Body of pancreas (tissue), 4 donors: ENCODE results near the gene GFM1. TPM values are rescaled to one million over a fixed set of nuclear protein-coding genes. Genes with fewer than 3 reads are reported as not detected.

Experiments
- ATAC-seq: fragments of 150-250 bp; one replicate; pipeline ENCODE4 v1.9.1; 2016
- DNase-seq, 4 donors: peaks; one replicate each; pipeline ENCODE4 v3.0.0-alpha.2; 2019
- H3K27ac ChIP-seq, 4 donors: fragments of 200-600 bp; sonication (generic); 1 replicate in 3 of 4; 2 replicates in 1 of 4; pipeline versions ENCODE4 v1.5.1 to v1.6.1; 2016 to 2019; ENCODE audit warnings: mild to moderate bottlenecking in 1 of 4, mixed read lengths in 1 of 4, moderate library complexity in 1 of 4
- H3K27me3 ChIP-seq, 2 donors: fragments of 200-600 bp; sonication (generic); one replicate each; pipeline ENCODE4 v1.6.0; 2016; ENCODE audit warnings: mild to moderate bottlenecking in 1 of 2
- H3K36me3 ChIP-seq, 2 donors: fragments of 200-600 bp; sonication (generic); replicated peaks in 1 of 2; 2 replicates each; pipeline ENCODE4 v1.5.1; 2016; ENCODE audit warnings: low read depth in 2 of 2; ENCODE audit not compliant: insufficient read depth in 1 of 2
- H3K4me1 ChIP-seq: fragments of 200-600 bp; sonication (generic); one replicate; pipeline ENCODE4 v1.6.0; 2016
- H3K4me3 ChIP-seq, 2 donors: fragments of 200-600 bp; sonication (generic); 1 replicate in 1 of 2; 2 replicates in 1 of 2; pipeline ENCODE4 v1.5.1; 2016 to 2019
- H3K9me3 ChIP-seq, 3 donors: fragments of 200-600 bp; sonication (generic); 1 replicate in 2 of 3; 2 replicates in 1 of 3; pipeline ENCODE4 v1.5.1; 2016
- POLR2A ChIP-seq, 3 donors: fragments of 450-650 bp; IDR thresholded peaks; one replicate each; pipeline ENCODE4 v1.6.1; 2016; ENCODE audit warnings: antibody characterized with exemption in 3 of 3, mild to moderate bottlenecking in 2 of 3
- WGBS, 2 donors: methylation state at CpG; one replicate each; pipeline ENCODE4 v1.1.5; 2017; 5-methylcytosine and 5-hydroxymethylcytosine counted together
- intact Hi-C: fragments of 100-400 bp; cut with DNase I; formaldehyde crosslinking; loops from one replicate; pipeline ENCODE4 v1.15.1; 2023
- total RNA-seq, 2 donors: library from RNA; depleted of rRNA; stranded (reverse); fragments of >200 nt; gene quantifications; one replicate each; pipeline ENCODE4 v1.1.0, GENCODE V29; 2016
- TF ChIP-seq, protein P1 (sequence below), 7 experiments: fragments of 450-650 bp in 4 of 7; fragments of 200-600 bp in 3 of 7; sonication (generic) in 3 of 7; IDR thresholded peaks; one replicate each; pipeline ENCODE4 v1.5.1; 2016 to 2019; ENCODE audit warnings: antibody characterized with exemption in 7 of 7

GFM1 gene
- total RNA-seq, 2 donors from 2014 or later = 25.4 to 53.7 TPM

DNA sequence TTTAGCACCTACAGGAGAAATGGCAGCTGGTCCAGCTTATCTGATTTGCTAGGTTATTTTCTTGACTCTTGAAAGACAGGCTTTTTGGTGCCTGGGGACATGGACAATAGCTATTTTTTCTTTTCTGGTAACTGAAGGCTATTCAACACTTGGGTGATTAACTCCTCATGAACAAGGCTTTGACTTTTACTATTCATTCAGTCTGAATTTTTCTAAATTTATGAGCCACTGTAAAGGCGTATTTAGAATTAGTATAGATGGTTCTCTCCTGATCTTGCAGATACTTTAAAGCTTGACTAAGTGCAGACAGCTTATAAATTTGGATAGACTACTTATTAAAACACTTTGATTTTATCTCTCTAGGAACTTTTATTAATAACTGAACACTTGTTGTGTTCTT is 18.4 kb upstream of the GFM1 start:
- Histone ChIP-seq H3K4me3 (no peak overlapping the region), H3K36me3 (no peaks in the 10 kb centered on the region), H3K9me3 (peaks cover 0 to 5% (median 0%) of the 10 kb centered on the region in 3 donors), H3K27ac (no peak overlapping the region), H3K4me1 (no peaks in the 10 kb centered on the region), H3K27me3 (no peaks in the 10 kb centered on the region)
- WGBS, 2 donors = 0 to 76% methylated on average over 1 of the region's 1 CpG
- DNase-seq = no peak
- no peak for TF ChIP-seq POLR2A (IDR thresholded peaks at IDR 0.05)
- TF ChIP-seq, protein P1, sequence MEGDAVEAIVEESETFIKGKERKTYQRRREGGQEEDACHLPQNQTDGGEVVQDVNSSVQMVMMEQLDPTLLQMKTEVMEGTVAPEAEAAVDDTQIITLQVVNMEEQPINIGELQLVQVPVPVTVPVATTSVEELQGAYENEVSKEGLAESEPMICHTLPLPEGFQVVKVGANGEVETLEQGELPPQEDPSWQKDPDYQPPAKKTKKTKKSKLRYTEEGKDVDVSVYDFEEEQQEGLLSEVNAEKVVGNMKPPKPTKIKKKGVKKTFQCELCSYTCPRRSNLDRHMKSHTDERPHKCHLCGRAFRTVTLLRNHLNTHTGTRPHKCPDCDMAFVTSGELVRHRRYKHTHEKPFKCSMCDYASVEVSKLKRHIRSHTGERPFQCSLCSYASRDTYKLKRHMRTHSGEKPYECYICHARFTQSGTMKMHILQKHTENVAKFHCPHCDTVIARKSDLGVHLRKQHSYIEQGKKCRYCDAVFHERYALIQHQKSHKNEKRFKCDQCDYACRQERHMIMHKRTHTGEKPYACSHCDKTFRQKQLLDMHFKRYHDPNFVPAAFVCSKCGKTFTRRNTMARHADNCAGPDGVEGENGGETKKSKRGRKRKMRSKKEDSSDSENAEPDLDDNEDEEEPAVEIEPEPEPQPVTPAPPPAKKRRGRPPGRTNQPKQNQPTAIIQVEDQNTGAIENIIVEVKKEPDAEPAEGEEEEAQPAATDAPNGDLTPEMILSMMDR (IDR thresholded peaks at IDR 0.05) = no peak
- no peak for ATAC-seq
- intact Hi-C loops = no loop called here

DNA sequence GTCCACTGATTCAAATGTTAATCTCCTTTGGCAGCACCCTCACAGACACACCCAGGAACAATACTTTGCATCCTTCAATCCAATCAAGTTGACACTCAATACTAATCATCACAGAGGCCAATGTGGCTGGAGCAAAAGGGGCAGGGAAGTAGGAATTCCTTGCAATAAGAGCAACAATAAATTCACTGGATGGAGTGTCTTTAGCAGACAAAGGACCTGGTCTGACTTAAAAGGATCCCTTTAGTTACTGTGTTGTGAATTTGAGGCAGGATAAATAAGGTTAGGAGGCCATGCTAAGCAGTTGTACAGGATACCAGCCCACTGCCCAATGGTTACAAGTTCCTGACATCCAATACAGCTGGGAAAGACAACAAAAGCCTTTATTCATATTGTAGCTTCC is 12.3 kb upstream of the GFM1 start:
- H3K27me3 ChIP-seq = no peaks in the 10 kb centered on the region
- intact Hi-C loops = no loop called here
- no peak for ATAC-seq
- H3K4me3 ChIP-seq = no peak overlapping the region
- TF ChIP-seq POLR2A (IDR thresholded peaks at IDR 0.05) = no peak
- TF ChIP-seq, protein P1 (IDR thresholded peaks at IDR 0.05) = no peak
- H3K4me1 ChIP-seq = no peaks in the 10 kb centered on the region
- no peaks in the 10 kb centered on the region for H3K9me3 ChIP-seq
- H3K27ac ChIP-seq = no peak overlapping the region
- no peaks in the 10 kb centered on the region for H3K36me3 ChIP-seq
- DNase-seq = no peak

DNA sequence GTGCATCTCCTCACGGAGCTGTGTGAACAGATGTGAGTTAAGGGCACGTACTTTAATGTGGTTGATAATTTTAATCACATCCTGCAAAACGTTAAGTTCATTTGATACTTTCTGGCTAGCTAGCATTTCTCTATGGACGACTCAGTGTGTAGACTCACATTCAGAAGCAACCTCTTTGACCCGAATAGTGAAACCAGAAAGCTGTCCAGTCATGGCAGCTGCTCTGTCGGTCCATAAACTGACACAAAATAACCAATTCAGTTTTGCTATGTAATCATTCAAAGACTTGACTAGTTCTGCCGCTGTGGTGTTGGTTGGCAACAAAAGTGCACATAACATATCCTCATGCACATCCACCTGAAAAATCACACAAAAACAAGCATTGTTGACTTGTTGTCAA is 3.7 kb upstream of the GFM1 start:
- TF ChIP-seq, protein P1 (IDR thresholded peaks at IDR 0.05) = no peak
- TF ChIP-seq POLR2A (IDR thresholded peaks at IDR 0.05) = no peak
- no peaks in the 10 kb centered on the region for H3K27me3 ChIP-seq
- H3K4me3 ChIP-seq = no peak overlapping the region
- H3K27ac ChIP-seq = no peak overlapping the region
- no peaks in the 10 kb centered on the region for H3K9me3 ChIP-seq
- H3K36me3 ChIP-seq = no peaks in the 10 kb centered on the region
- no peak for DNase-seq
- ATAC-seq = no peak
- intact Hi-C loops = no loop called here
- peaks cover 4% of the 10 kb centered on the region for H3K4me1 ChIP-seq
- 70 to 72% methylated on average over 7 of the region's 7 CpGs for WGBS, 2 donors

DNA sequence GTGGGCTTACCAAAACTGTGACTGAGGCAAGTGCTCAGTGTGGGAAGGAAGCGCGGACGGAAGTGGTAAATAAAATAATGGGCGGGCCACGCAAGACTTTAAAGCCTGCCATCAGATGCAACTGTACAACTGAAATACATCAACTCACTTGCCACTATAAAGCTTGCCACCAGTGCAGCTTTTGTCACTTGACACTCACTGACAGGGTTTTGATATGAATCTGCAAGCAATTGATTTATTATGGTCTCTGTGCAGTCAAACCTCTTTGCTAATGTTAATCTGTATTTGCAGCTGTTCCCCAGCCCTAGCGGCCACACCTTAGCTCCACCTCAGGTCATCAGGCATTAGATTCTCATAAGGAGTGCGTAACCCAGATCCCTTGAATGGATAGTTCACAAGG is 2.3 kb upstream of the GFM1 start:
- DNase-seq (no peak), ATAC-seq (no peak)
- Histone ChIP-seq H3K4me1 (peaks cover 15% of the 10 kb centered on the region), H3K36me3 (no peaks in the 10 kb centered on the region), H3K27ac (no peak overlapping the region), H3K4me3 (no peak overlapping the region), H3K27me3 (no peaks in the 10 kb centered on the region), H3K9me3 (no peaks in the 10 kb centered on the region)
- intact Hi-C loops = no loop called here
- WGBS, 2 donors = 85 to 88% methylated on average over 7 of the region's 7 CpGs
- TF ChIP-seq, protein P1 (IDR thresholded peaks at IDR 0.05) = no peak
- no peak for TF ChIP-seq POLR2A (IDR thresholded peaks at IDR 0.05)

DNA sequence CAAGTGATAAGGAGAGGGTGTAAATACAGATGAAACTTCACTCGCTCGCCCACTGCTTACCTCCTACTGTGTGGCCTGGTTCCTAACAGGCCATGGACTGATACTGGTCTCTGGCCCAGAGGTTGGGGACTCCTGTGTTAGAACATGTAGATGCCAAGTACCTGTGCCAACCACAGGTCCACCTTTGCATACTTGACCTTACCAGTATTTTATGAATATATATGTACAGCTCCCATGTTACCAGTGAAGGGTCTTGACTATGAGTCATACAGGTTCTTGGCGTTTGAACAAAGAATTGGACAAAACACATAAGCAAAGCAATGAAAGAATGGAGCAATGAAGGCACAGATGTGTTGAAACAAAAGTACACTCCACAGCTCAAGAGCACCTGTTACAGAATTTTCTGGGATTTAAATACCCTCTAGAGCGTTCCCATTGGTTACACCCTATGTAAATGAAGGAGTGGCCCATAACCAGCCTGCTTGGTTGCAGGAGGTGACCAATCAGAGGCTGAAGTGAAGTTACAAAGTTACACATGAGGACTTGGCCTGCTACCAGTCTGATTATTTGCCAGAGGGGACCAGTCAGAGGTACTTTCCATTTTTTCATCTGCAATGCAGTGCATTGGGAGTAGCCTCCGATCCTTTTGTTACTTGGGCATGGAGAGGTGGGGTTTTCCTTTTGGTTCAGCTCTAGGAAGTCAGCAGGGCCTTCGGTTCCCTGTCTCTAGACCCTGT is 1.7 kb upstream of the GFM1 start:
- Histone ChIP-seq H3K27me3 (no peaks in the 10 kb centered on the region), H3K4me3 (no peak overlapping the region), H3K9me3 (no peaks in the 10 kb centered on the region), H3K36me3 (no peaks in the 10 kb centered on the region), H3K4me1 (peaks cover 15% of the 10 kb centered on the region), H3K27ac (no peak overlapping the region)
- ATAC-seq = no peak
- 72 to 76% methylated on average over 6 of the region's 6 CpGs for WGBS, 2 donors
- DNase-seq = no peak
- TF ChIP-seq, protein P1 (IDR thresholded peaks at IDR 0.05) = no peak
- TF ChIP-seq POLR2A (IDR thresholded peaks at IDR 0.05) = no peak
- intact Hi-C loops = no loop called here
